Thoracic aorta (tissue), 2 donors: Measurements from ENCODE around the gene CREB5. TPM values are rescaled to one million over a fixed set of nuclear protein-coding genes. Genes with fewer than 3 reads are reported as not detected.

Experiments
- ATAC-seq: fragments of 150-250 bp; one replicate; pipeline ENCODE4 v1.8.0; 2017; ENCODE audit warnings: low read depth; ENCODE audit not compliant: insufficient number of reproducible peaks, low FRiP score
- DNase-seq: peaks from one replicate; pipeline ENCODE4 v3.0.0-alpha.2; 2020; ENCODE audit warnings: low spot score
- H3K27ac ChIP-seq, 2 donors: fragments of 200-600 bp; sonication (generic); 1 replicate in 1 of 2; 2 replicates in 1 of 2; pipeline ENCODE4 v1.5.1; 2016; ENCODE audit warnings: mild to moderate bottlenecking in 2 of 2, moderate library complexity in 2 of 2
- H3K27me3 ChIP-seq: fragments of 200-600 bp; sonication (generic); replicated peaks from 2 replicates; pipeline ENCODE4 v1.6.0; 2016; ENCODE audit warnings: mild to moderate bottlenecking; ENCODE audit not compliant: insufficient read depth
- H3K36me3 ChIP-seq: fragments of 200-600 bp; sonication (generic); one replicate; pipeline ENCODE4 v1.5.1; 2016
- H3K4me1 ChIP-seq, 2 donors: fragments of 200-600 bp; sonication (generic); 1 replicate in 1 of 2; 2 replicates in 1 of 2; pipeline versions ENCODE4 v1.5.1 to v1.6.0; 2016; ENCODE audit warnings: low read depth in 2 of 2, mild to moderate bottlenecking in 1 of 2; ENCODE audit not compliant: control insufficient read depth in 1 of 2
- H3K4me3 ChIP-seq: fragments of 200-600 bp; sonication (generic); 2 replicates; pipeline ENCODE4 v1.5.1; 2016; ENCODE audit warnings: mild to moderate bottlenecking
- H3K9me3 ChIP-seq: fragments of 200-600 bp; sonication (generic); 2 replicates; pipeline ENCODE4 v1.5.1; 2016
- total RNA-seq, 2 donors: library from RNA; depleted of rRNA; stranded (reverse); fragments of >200 nt; gene quantifications; one replicate each; pipeline versions ENCODE4 v1.1.0 to v1.2.3, GENCODE V29; 2016
- TF ChIP-seq, protein P1 (sequence below): fragments of 200-600 bp; sonication (generic); IDR thresholded peaks from one replicate; pipeline ENCODE4 v1.5.1; 2019; ENCODE audit warnings: antibody characterized with exemption

Gene CREB5
- total RNA-seq, 2 donors from 2014 or later: 44.4 to 49.1 TPM

DNA sequence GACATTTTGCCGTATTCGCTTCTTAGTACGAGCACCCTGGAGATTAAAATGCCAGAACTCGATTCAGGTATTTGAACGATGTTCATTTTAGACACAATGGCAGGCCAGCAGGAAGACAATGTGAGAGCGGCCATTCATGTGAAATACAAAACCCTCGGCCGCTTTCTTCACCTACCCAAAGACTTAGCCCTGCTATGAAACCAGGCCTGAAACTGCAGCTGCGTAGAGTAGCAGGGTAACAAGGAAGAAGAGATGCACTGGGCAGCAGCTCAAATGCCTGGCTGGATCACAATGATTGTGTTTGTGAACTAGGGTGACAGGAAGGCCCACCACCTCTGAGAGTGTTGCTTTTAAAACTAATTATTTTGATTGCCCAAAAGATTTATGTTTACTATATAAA lies 311.0 kb downstream of the CREB5 start:
- Histone ChIP-seq H3K4me3 (no peak overlapping the region), H3K27me3 (no peaks in the 10 kb centered on the region), H3K9me3 (no peaks in the 10 kb centered on the region), H3K27ac (no peak overlapping the region), H3K36me3 (peaks cover 7% of the 10 kb centered on the region), H3K4me1 (peaks cover 7 to 27% of the 10 kb centered on the region in 2 donors)
- TF ChIP-seq, protein P1, sequence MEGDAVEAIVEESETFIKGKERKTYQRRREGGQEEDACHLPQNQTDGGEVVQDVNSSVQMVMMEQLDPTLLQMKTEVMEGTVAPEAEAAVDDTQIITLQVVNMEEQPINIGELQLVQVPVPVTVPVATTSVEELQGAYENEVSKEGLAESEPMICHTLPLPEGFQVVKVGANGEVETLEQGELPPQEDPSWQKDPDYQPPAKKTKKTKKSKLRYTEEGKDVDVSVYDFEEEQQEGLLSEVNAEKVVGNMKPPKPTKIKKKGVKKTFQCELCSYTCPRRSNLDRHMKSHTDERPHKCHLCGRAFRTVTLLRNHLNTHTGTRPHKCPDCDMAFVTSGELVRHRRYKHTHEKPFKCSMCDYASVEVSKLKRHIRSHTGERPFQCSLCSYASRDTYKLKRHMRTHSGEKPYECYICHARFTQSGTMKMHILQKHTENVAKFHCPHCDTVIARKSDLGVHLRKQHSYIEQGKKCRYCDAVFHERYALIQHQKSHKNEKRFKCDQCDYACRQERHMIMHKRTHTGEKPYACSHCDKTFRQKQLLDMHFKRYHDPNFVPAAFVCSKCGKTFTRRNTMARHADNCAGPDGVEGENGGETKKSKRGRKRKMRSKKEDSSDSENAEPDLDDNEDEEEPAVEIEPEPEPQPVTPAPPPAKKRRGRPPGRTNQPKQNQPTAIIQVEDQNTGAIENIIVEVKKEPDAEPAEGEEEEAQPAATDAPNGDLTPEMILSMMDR: no peak
- ATAC-seq (no peak), DNase-seq (no peak)

DNA sequence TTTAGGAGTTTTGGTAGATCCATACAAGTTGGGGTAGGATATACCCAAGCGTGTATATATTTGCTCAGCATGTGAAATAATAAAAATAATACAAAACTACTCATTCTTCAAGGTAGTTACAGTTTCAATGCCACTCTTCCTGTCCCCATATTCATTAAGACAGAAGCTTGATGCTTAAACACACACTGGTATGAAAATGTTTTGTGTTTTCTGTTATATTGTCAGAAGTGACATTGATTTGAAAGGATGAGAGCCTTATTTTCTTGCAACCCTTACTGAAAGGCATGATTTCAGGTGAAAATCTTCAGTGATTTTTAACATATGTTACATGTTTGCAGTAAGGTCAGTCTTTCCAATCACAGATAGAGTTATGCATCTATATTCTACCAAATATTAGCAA lies 312.2 kb downstream of the CREB5 start:
- no peak overlapping the region for H3K27ac ChIP-seq
- ATAC-seq: no peak
- TF ChIP-seq, protein P1: no peak

DNA sequence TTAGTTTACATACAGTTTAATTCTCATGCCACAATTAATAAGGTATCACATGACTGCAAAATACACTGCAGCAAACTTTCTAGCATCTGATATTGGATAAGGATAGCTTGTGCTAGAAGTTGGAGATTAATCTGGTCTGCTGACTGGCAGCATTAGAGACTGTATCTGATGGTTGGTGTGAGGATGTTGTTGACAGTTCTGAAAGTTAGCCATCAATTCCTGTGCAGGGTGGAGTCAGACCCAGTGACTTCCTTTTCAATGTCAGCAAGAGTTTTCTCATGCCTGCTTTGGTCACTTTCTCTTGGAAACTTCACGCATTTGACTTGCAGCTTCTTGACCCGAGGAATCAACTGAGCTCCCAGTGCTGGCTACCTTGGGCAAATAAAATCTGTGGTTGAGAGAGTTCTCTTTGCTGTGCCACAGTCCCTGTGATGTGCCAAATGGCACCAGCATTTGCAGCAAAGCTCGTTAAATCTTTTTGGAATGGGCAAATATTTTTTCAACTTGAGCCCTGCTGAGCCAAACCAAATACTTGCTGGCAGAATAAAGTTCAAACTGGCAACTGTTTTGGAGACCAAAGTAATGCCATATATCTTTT lies 312.8 kb downstream of the CREB5 start:
- peak; percentile 58 for ATAC-seq
- no peaks in the 10 kb centered on the region for H3K27me3 ChIP-seq
- H3K36me3 ChIP-seq: no peaks in the 10 kb centered on the region
- H3K4me1 ChIP-seq: peaks cover 7 to 27% of the 10 kb centered on the region in 2 donors
- no peaks in the 10 kb centered on the region for H3K9me3 ChIP-seq
- no peak for DNase-seq
- TF ChIP-seq, protein P1: no peak
- H3K27ac ChIP-seq: no peak overlapping the region
- no peak overlapping the region for H3K4me3 ChIP-seq

More for the DNA sequence above, 312.2 kb downstream of the CREB5 start:
- H3K27me3 ChIP-seq: no peaks in the 10 kb centered on the region
- peaks cover 3% of the 10 kb centered on the region for H3K36me3 ChIP-seq
- peaks cover 7 to 27% of the 10 kb centered on the region in 2 donors for H3K4me1 ChIP-seq
- H3K4me3 ChIP-seq: no peak overlapping the region
- DNase-seq: no peak
- H3K9me3 ChIP-seq: no peaks in the 10 kb centered on the region

DNA sequence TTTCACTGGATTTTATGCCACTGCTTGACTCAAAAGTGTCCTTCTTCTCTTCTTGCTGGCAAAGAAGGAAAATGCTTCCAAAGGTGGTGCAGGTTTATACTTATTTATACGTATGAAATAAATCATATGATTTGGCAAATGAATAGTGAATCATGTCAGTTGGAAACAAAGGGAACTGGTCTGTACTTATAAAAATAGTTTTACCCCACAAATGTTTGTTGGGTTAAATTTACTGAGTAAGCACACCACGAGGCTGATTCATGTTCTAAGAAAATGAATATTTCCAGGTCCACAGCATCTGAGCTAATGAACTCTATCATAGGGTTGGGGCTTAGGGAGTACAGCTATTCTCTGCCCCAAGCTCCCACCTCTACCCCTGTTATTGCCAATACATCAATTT lies 313.6 kb downstream of the CREB5 start:
- ATAC-seq (no peak), DNase-seq (no peak)
- Histone ChIP-seq H3K36me3 (no peaks in the 10 kb centered on the region), H3K4me1 (peaks cover 7 to 27% of the 10 kb centered on the region in 2 donors), H3K4me3 (no peak overlapping the region), H3K9me3 (no peaks in the 10 kb centered on the region), H3K27ac (peak overlapping the region in 1 of 2 donors; percentile 48), H3K27me3 (no peaks in the 10 kb centered on the region)
- TF ChIP-seq, protein P1: no peak

DNA sequence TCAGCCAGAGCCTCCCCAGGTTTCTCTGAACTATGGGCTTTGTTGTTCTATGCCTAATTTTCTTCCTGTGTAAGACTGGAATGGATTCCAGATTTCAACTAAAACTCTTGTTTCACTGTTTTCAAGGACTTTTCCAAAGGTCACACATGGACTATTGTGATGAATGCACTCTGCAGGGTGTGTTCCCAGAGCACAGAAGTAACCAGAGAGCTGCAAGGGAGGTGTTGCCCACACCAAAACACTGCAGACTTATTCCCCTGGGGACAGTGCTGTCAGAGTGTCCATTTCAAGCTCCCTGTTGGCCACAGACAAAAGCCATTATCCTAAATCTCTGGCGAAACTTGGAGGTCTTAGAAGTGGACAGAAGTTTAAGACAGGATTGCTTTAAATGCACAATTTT lies 314.2 kb downstream of the CREB5 start:
- TF ChIP-seq, protein P1: no peak
- ATAC-seq (no peak), DNase-seq (no peak)
- H3K4me1 ChIP-seq: peaks cover 11 to 31% of the 10 kb centered on the region in 2 donors
- H3K4me3 ChIP-seq: no peak overlapping the region
- H3K9me3 ChIP-seq: no peaks in the 10 kb centered on the region
- H3K27me3 ChIP-seq: no peaks in the 10 kb centered on the region
- no peaks in the 10 kb centered on the region for H3K36me3 ChIP-seq
- H3K27ac ChIP-seq: no peak overlapping the region
